Spleen (tissue), 7 donors: ENCODE data around the gene CCDC124.

ENCODE experiments used
- CTCF ChIP-seq, 11 experiments: fragments of 200-600 bp in 7 of 11; fragments of 450-650 bp in 4 of 11; sonication (generic) in 4 of 11; IDR thresholded peaks in 8 of 11; conservative IDR thresholded peaks in 3 of 11; 1 replicate in 7 of 11; 2 replicates in 4 of 11; pipeline versions ENCODE4 v1.4.0 to v1.8.0; 2016 to 2021; ENCODE audit warnings: antibody characterized with exemption in 11 of 11, inconsistent platforms in 4 of 11, mild to moderate bottlenecking in 1 of 11
- POLR2A ChIP-seq, 3 donors: fragments of 450-650 bp; IDR thresholded peaks; one replicate each; pipeline ENCODE4 v1.5.1; 2017; ENCODE audit warnings: antibody characterized with exemption in 3 of 3, mild to moderate bottlenecking in 1 of 3
- POLR2AphosphoS5 ChIP-seq, 3 donors: sonication (generic); formaldehyde crosslinking; IDR thresholded peaks; one replicate each; pipeline ENCODE4 v1.5.1; 2017; ENCODE audit warnings: antibody characterized with exemption in 3 of 3
- donor health status: DM: no; HTN: no; CAD: no; lungs with moderate emphysema.
- donor health status: DM: no; HTN: no; CAD: no.
- donor health status: DM: no; HTN: no; CAD: no.

GRCh38 chr19:17889609-17890214 lies 43.1 kb upstream of the CCDC124 start:
- TF ChIP-seq CTCF (IDR thresholded peaks at IDR 0.05 in 8 of 11, conservative IDR thresholded peaks at IDR 0.05 in 3 of 11) = no peak
- no peak for TF ChIP-seq POLR2A (IDR thresholded peaks at IDR 0.05)
- TF ChIP-seq POLR2AphosphoS5 (IDR thresholded peaks at IDR 0.05) = no peak
